ENCODE results near the gene CMTM1. TPM values are rescaled to one million over a fixed set of nuclear protein-coding genes. Genes with fewer than 3 reads are reported as not detected.

Gene CMTM1
- total RNA-seq, 2 donors from 2014 or later: 1.6 TPM; not detected in 1

DNA sequence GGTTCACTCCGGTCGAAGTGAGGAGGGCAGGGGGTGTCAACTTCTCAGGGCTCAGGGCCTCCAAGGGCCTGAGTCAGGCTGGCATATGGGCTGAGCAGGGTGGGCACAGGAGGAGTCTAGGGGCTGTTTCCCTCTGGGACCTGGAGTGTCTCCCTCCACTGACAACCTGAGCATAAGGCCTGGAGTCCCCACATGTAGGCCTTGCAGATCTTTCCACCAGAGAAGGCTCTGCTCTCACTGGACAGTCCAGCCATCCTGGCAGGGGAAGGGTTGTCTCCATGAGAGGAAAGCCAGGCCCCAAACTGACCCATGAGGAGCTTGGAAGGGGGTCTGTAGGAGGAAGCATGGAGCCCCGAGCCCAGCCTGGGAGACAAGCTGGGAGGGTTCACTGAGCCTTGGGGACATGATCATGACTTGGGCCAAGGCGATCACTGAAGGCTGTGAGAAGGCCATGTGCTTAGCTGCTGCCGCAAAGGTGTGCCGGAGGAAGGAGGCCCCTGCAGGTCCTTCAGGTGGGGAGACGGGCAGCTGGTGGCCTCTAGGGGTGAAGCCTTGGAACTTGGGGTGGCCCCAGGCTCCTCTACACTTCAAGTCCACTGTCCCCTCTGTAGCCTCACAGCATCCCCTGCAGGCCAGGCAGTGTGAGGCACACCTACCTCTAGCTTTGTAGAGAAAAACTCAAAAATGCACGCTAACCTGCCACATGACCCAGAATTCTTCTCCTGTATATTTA is 22.9 kb downstream of the CMTM1 start:
- Histone ChIP-seq H3K9me3 (no peaks in the 10 kb centered on the region), H3K36me3 (no peaks in the 10 kb centered on the region), H3K4me1 (no peaks in the 10 kb centered on the region), H3K4me3 (no peak overlapping the region), H3K27ac (no peak overlapping the region), H3K27me3 (no peaks in the 10 kb centered on the region)
- DNase-seq (ENCODE audit: low spot score): no peak
- TF ChIP-seq, protein P1, sequence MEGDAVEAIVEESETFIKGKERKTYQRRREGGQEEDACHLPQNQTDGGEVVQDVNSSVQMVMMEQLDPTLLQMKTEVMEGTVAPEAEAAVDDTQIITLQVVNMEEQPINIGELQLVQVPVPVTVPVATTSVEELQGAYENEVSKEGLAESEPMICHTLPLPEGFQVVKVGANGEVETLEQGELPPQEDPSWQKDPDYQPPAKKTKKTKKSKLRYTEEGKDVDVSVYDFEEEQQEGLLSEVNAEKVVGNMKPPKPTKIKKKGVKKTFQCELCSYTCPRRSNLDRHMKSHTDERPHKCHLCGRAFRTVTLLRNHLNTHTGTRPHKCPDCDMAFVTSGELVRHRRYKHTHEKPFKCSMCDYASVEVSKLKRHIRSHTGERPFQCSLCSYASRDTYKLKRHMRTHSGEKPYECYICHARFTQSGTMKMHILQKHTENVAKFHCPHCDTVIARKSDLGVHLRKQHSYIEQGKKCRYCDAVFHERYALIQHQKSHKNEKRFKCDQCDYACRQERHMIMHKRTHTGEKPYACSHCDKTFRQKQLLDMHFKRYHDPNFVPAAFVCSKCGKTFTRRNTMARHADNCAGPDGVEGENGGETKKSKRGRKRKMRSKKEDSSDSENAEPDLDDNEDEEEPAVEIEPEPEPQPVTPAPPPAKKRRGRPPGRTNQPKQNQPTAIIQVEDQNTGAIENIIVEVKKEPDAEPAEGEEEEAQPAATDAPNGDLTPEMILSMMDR (IDR thresholded peaks at IDR 0.05): peak; percentile 27 to 64

DNA sequence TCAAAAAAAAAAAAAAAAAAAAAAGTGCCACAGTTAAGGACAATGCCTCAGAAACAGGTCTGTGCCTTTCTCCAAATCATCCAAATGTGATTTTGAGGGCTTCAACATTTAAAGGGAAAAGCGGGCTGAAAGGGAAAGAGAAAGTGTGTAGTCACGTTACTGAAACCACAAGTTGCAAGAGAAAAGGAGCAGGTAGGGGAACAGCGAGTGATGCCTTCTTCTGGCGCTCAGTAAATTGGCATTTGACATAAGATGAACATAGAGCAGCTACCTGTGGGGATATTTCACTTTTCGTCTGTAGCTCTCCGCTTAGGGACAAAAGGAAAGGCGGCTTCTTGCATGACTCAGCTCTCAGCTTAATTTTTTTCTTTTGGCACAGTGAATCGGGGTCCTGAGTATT is 24.1 kb downstream of the CMTM1 start:
- H3K4me3 ChIP-seq: no peak overlapping the region

DNA sequence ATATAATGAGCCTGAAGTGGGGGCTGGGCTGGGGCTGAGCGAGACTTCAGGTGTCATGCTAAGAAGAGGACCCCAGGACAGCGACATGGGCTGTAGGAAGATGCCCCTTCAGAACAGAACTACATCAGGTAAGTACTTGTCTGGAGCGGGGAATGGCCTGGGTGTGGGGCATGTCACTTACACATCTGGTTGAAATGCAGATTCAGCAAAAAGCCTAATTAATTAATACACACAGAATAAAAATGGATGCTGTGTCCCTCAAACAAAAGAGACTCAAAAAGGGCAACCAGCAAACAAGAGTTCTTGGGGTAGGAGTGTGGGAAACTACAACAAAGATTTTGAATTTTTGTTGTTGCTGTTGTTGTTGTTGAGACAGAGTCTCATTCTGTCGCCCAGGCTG is 24.8 kb downstream of the CMTM1 start:
- Histone ChIP-seq H3K27ac (no peak overlapping the region), H3K4me1 (no peaks in the 10 kb centered on the region), H3K27me3 (no peaks in the 10 kb centered on the region), H3K36me3 (no peaks in the 10 kb centered on the region), H3K9me3 (no peaks in the 10 kb centered on the region), H3K4me3 (no peak overlapping the region)
- TF ChIP-seq, protein P1 (IDR thresholded peaks at IDR 0.05): no peak
- DNase-seq (ENCODE audit: low spot score): no peak

More for the DNA sequence above, 24.1 kb downstream of the CMTM1 start:
- no peak overlapping the region for H3K27ac ChIP-seq
- H3K36me3 ChIP-seq: no peaks in the 10 kb centered on the region
- H3K27me3 ChIP-seq: no peaks in the 10 kb centered on the region
- DNase-seq (ENCODE audit: low spot score): no peak
- H3K4me1 ChIP-seq: no peaks in the 10 kb centered on the region
- no peaks in the 10 kb centered on the region for H3K9me3 ChIP-seq
- TF ChIP-seq, protein P1 (IDR thresholded peaks at IDR 0.05): no peak

DNA sequence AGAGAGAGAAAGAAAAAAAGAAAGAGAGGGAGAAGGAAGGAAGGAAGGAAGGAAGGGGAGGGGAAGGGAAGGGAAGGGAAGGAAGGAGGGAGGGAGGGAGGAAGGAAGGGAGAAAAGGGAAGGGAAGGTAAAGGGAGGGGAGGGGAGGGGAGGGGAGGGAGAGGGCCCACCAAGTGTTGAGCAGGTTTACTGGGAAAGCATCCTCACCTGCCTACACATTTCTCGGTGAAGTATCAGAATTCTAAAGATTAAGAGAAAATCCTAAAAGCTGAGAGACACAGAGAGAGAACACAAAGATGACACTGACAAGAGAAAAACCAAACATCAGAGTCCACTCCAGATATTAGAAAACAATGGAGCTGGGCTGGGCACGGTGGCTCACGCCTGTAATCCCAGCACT is 26.0 kb downstream of the CMTM1 start:
- Histone ChIP-seq H3K27me3 (no peaks in the 10 kb centered on the region), H3K36me3 (no peaks in the 10 kb centered on the region), H3K27ac (no peak overlapping the region), H3K4me3 (no peak overlapping the region), H3K4me1 (no peaks in the 10 kb centered on the region), H3K9me3 (no peaks in the 10 kb centered on the region)
- no peak for DNase-seq (ENCODE audit: low spot score)
- TF ChIP-seq, protein P1 (IDR thresholded peaks at IDR 0.05): no peak

DNA sequence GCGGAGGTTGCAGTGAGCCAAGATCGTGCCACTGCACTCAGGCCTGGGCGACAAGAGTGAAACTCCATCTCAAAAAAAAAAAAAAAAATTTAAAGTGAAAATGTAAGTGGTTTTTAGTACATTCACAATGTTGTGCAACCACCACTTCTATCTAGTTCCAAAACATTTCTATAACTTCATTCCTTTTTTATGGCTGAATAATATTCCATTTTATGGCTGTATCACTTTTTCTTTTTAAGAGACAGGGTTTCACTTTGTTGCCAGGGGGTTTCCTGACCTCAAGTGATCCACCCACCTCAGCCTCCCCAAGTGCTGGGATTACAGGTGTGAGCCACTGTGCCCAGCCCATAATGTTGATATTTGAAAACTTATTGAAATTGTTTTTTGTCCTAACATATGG is 26.6 kb downstream of the CMTM1 start:
- no peak overlapping the region for H3K4me3 ChIP-seq
- DNase-seq (ENCODE audit: low spot score): no peak

More for the DNA sequence above, 26.6 kb downstream of the CMTM1 start:
- TF ChIP-seq, protein P1 (IDR thresholded peaks at IDR 0.05): no peak
- Histone ChIP-seq H3K4me1 (no peaks in the 10 kb centered on the region), H3K9me3 (no peaks in the 10 kb centered on the region), H3K36me3 (no peaks in the 10 kb centered on the region), H3K27ac (no peak overlapping the region), H3K27me3 (no peaks in the 10 kb centered on the region)

All from right atrium auricular region (tissue), 2 donors.